ENCODE results near the gene KRT6A.

Gene KRT6A

DNA sequence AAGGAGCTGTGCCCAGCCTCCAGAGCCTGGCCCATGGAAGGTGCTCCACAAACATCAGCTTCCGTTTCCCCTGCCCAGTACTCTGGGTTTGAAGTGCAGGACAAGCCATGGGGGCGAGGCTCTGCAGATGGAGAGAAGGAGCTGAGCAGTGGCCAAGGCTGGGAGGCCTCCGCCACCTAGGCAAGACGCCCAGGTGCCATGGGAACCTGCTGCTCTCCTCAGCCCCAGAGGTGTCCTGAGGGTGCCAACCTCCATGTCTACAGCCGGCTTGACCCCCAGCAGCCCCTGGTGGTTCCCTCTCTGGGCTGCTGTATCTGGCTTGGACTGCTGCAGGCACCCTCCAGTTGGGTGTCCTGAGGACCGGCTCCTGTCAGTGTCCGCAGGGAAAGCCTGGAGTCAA is 47.5 kb upstream of the KRT6A start:
- Histone ChIP-seq H4K20me1 (ENCODE audit: insufficient read depth, low read length) (no peaks in the 10 kb centered on the region), H3K4me1 (ENCODE audit: insufficient read depth, low read length) (no peaks in the 10 kb centered on the region), H3K4me2 (ENCODE audit: insufficient read depth, low read length) (no peak overlapping the region), H3K4me3 (ENCODE audit: low read depth in 1 of 2, low read length in 2 of 2) (no peak overlapping the region), H3K27ac (ENCODE audit: low read length) (no peak overlapping the region), H3K27me3 (ENCODE audit: insufficient read depth, low read length, poor library complexity) (no peaks in the 10 kb centered on the region), H3K9ac (ENCODE audit: low read depth, low read length) (no peak overlapping the region), H3K36me3 (ENCODE audit: insufficient read depth, low read length) (no peaks in the 10 kb centered on the region), H3K9me3 (ENCODE audit: insufficient read depth, low read length, severe bottlenecking) (no peaks in the 10 kb centered on the region), H3K79me2 (ENCODE audit: insufficient read depth, low read length) (no peaks in the 10 kb centered on the region), H2AFZ (ENCODE audit: low read depth, low read length) (no peak overlapping the region)
- no peak for TF ChIP-seq CTCF (IDR thresholded peaks at IDR 0.05; ENCODE audit: borderline replicate concordance, extremely low read depth, low read length, poor library complexity, severe bottlenecking)
- no peak for TF ChIP-seq EZH2 (IDR thresholded peaks at IDR 0.05; ENCODE audit: borderline replicate concordance, low read depth, low read length, severe bottlenecking)
- no peak for ATAC-seq (ENCODE audit: insufficient read depth, low read depth)
- no peak for DNase-seq

- Histone ChIP-seq H3K4me1 (ENCODE audit: insufficient read depth, low read length) (no peaks in the 10 kb centered on the region), H3K36me3 (ENCODE audit: insufficient read depth, low read length) (no peaks in the 10 kb centered on the region), H3K9ac (ENCODE audit: low read depth, low read length) (no peak overlapping the region), H3K27me3 (ENCODE audit: insufficient read depth, low read length, poor library complexity) (no peaks in the 10 kb centered on the region), H2AFZ (ENCODE audit: low read depth, low read length) (no peak overlapping the region), H3K27ac (ENCODE audit: low read length) (no peak overlapping the region), H3K9me3 (ENCODE audit: insufficient read depth, low read length, severe bottlenecking) (no peaks in the 10 kb centered on the region), H3K4me2 (ENCODE audit: insufficient read depth, low read length) (no peak overlapping the region), H4K20me1 (ENCODE audit: insufficient read depth, low read length) (no peaks in the 10 kb centered on the region), H3K4me3 (ENCODE audit: low read depth in 1 of 2, low read length in 2 of 2) (no peak overlapping the region), H3K79me2 (ENCODE audit: insufficient read depth, low read length) (no peaks in the 10 kb centered on the region)
- DNase-seq (no peak), ATAC-seq (ENCODE audit: insufficient read depth, low read depth) (no peak)
- TF ChIP-seq CTCF (IDR thresholded peaks at IDR 0.05; ENCODE audit: borderline replicate concordance, extremely low read depth, low read length, poor library complexity, severe bottlenecking) (no peak), EZH2 (IDR thresholded peaks at IDR 0.05; ENCODE audit: borderline replicate concordance, low read depth, low read length, severe bottlenecking) (no peak)
Observed at GRCh38 chr12:52539821-52540173, 46.7 kb upstream of the KRT6A start.

- H3K79me2 ChIP-seq (ENCODE audit: insufficient read depth, low read length) = no peaks in the 10 kb centered on the region
- H3K36me3 ChIP-seq (ENCODE audit: insufficient read depth, low read length) = no peaks in the 10 kb centered on the region
- H2AFZ ChIP-seq (ENCODE audit: low read depth, low read length) = no peak overlapping the region
- H3K4me3 ChIP-seq (ENCODE audit: low read depth in 1 of 2, low read length in 2 of 2) = no peak overlapping the region
- H3K27ac ChIP-seq (ENCODE audit: low read length) = no peak overlapping the region
- no peak for TF ChIP-seq CTCF (IDR thresholded peaks at IDR 0.05; ENCODE audit: borderline replicate concordance, extremely low read depth, low read length, poor library complexity, severe bottlenecking)
- TF ChIP-seq EZH2 (IDR thresholded peaks at IDR 0.05; ENCODE audit: borderline replicate concordance, low read depth, low read length, severe bottlenecking) = no peak
- no peak overlapping the region for H3K4me2 ChIP-seq (ENCODE audit: insufficient read depth, low read length)
- no peak overlapping the region for H3K9ac ChIP-seq (ENCODE audit: low read depth, low read length)
- no peaks in the 10 kb centered on the region for H3K9me3 ChIP-seq (ENCODE audit: insufficient read depth, low read length, severe bottlenecking)
- no peaks in the 10 kb centered on the region for H3K27me3 ChIP-seq (ENCODE audit: insufficient read depth, low read length, poor library complexity)
- ATAC-seq (ENCODE audit: insufficient read depth, low read depth) = no peak
- DNase-seq = no peak
- H4K20me1 ChIP-seq (ENCODE audit: insufficient read depth, low read length) = no peaks in the 10 kb centered on the region
- H3K4me1 ChIP-seq (ENCODE audit: insufficient read depth, low read length) = no peaks in the 10 kb centered on the region
Observed at GRCh38 chr12:52539083-52539820, 46.2 kb upstream of the KRT6A start.

Data from DND-41 (cell line).